ENCODE results near the gene KCNJ2.

Gene KCNJ2

GRCh38 chr17:70132505-70132904 lies 36.8 kb upstream of the KCNJ2 start:
- no peaks in the 10 kb centered on the region for H3K27me3 ChIP-seq
- no peak for TF ChIP-seq CTCF (IDR thresholded peaks at IDR 0.05)
- H3K4me1 ChIP-seq (ENCODE audit: control insufficient read depth in 1 of 2, insufficient read depth in 1 of 2, low read depth in 1 of 2, low read length in 1 of 2) = no peaks in the 10 kb centered on the region
- no peaks in the 10 kb centered on the region for H3K9me3 ChIP-seq
- H3K4me3 ChIP-seq (ENCODE audit: low read depth in 1 of 2, low read length in 1 of 2) = no peak overlapping the region
- H3K36me3 ChIP-seq = no peaks in the 10 kb centered on the region
- no peak overlapping the region for H3K27ac ChIP-seq

- Histone ChIP-seq H3K4me1 (ENCODE audit: control insufficient read depth in 1 of 2, insufficient read depth in 1 of 2, low read depth in 1 of 2, low read length in 1 of 2) (no peaks in the 10 kb centered on the region), H3K27me3 (no peaks in the 10 kb centered on the region), H3K36me3 (no peaks in the 10 kb centered on the region), H3K9me3 (no peaks in the 10 kb centered on the region), H3K27ac (no peak overlapping the region), H3K4me3 (ENCODE audit: low read depth in 1 of 2, low read length in 1 of 2) (no peak overlapping the region)
- TF ChIP-seq CTCF (IDR thresholded peaks at IDR 0.05) = no peak
These were observed 35.3 kb upstream of the KCNJ2 start for GRCh38 chr17:70134042-70134441.

GRCh38 chr17:70134777-70135176 lies 34.6 kb upstream of the KCNJ2 start:
- H3K27me3 ChIP-seq = no peaks in the 10 kb centered on the region
- H3K9me3 ChIP-seq = no peaks in the 10 kb centered on the region
- H3K4me1 ChIP-seq (ENCODE audit: control insufficient read depth in 1 of 2, insufficient read depth in 1 of 2, low read depth in 1 of 2, low read length in 1 of 2) = no peaks in the 10 kb centered on the region
- TF ChIP-seq CTCF (IDR thresholded peaks at IDR 0.05) = no peak
- H3K27ac ChIP-seq = no peak overlapping the region
- no peaks in the 10 kb centered on the region for H3K36me3 ChIP-seq
- no peak overlapping the region for H3K4me3 ChIP-seq (ENCODE audit: low read depth in 1 of 2, low read length in 1 of 2)

- Histone ChIP-seq H3K27ac (no peak overlapping the region), H3K4me1 (ENCODE audit: control insufficient read depth in 1 of 2, insufficient read depth in 1 of 2, low read depth in 1 of 2, low read length in 1 of 2) (no peaks in the 10 kb centered on the region)
These were observed 33.2 kb upstream of the KCNJ2 start for GRCh38 chr17:70136131-70136530.

GRCh38 chr17:70137451-70138230 lies 31.7 kb upstream of the KCNJ2 start:
- Histone ChIP-seq H3K27me3 (no peaks in the 10 kb centered on the region), H3K36me3 (no peaks in the 10 kb centered on the region), H3K9me3 (no peaks in the 10 kb centered on the region), H3K4me3 (ENCODE audit: low read depth in 1 of 2, low read length in 1 of 2) (no peak overlapping the region), H3K4me1 (ENCODE audit: control insufficient read depth in 1 of 2, insufficient read depth in 1 of 2, low read depth in 1 of 2, low read length in 1 of 2) (no peaks in the 10 kb centered on the region), H3K27ac (no peak overlapping the region)
- no peak for TF ChIP-seq CTCF (IDR thresholded peaks at IDR 0.05)

More at GRCh38 chr17:70136131-70136530, 33.2 kb upstream of the KCNJ2 start:
- no peaks in the 10 kb centered on the region for H3K9me3 ChIP-seq
- H3K27me3 ChIP-seq = no peaks in the 10 kb centered on the region
- no peak overlapping the region for H3K4me3 ChIP-seq (ENCODE audit: low read depth in 1 of 2, low read length in 1 of 2)
- H3K36me3 ChIP-seq = no peaks in the 10 kb centered on the region
- TF ChIP-seq CTCF (IDR thresholded peaks at IDR 0.05) = no peak
